ENCODE results near the gene GPR35. TPM values are rescaled to one million over a fixed set of nuclear protein-coding genes. Genes with fewer than 3 reads are reported as not detected.

Gene GPR35
- total RNA-seq, 4 donors from 2014 or later: 91.1 to 244 (median 136) TPM

- no peaks in the 10 kb centered on the region for H3K9me3 ChIP-seq
- H3K36me3 ChIP-seq: peaks cover 0 to 23% (median 4%) of the 10 kb centered on the region in 4 donors
- no peak for DNase-seq
- intact Hi-C loops (cut with DNase I; ENCODE audit: low total_unique reads): no loop called here
- H3K4me1 ChIP-seq: peaks cover 8 to 18% (median 12%) of the 10 kb centered on the region in 4 donors
- no peak overlapping the region for H3K27ac ChIP-seq
- 96% methylated on average over 9 of the region's 9 CpGs; no CpG with 5 or more reads in 1 of the 2 donors for WGBS, 2 donors (ENCODE audit: low coverage in 1 of 2)
- in situ Hi-C loops (cut with MboI; ENCODE audit: low pct_ligation_motif_present in 1 of 4, low pct_unique_long_range_greater_than_20kb in 1 of 4, low sequenced_read_pairs in 3 of 4): no loop called here
- H3K4me3 ChIP-seq: no peak overlapping the region
- TF ChIP-seq POLR2AphosphoS5 (IDR thresholded peaks at IDR 0.05): no peak
- no peak for TF ChIP-seq CTCF (IDR thresholded peaks at IDR 0.05)
- TF ChIP-seq POLR2A (IDR thresholded peaks at IDR 0.05): no peak
- TF ChIP-seq EP300 (IDR thresholded peaks at IDR 0.05; ENCODE audit: low read depth): no peak
- no peaks in the 10 kb centered on the region for H3K27me3 ChIP-seq
Observed at GRCh38 chr2:240578110-240578450, 47.2 kb upstream of the GPR35 start.

DNA sequence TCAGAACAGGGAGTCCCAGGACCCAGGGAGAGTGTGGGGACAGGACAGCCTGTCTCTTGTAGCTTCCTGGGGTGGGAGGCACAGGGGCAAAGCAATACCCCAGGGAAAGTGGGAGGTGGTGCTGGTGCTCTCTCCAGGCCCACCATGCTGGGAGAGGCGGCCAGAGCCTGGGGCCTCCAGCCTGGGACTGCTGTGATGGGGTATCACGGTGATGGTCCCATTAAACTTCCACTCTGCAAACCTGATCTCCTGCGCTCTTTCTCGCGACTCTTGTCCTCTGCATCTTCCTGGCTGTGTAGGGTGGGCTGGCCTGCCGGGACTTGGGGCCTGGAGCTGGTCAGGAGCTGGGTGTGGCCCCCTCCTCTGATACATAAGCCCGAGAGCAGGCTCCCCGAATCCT lies 46.8 kb upstream of the GPR35 start:
- peaks cover 8 to 18% (median 12%) of the 10 kb centered on the region in 4 donors for H3K4me1 ChIP-seq
- in situ Hi-C loops (cut with MboI; ENCODE audit: low pct_ligation_motif_present in 1 of 4, low pct_unique_long_range_greater_than_20kb in 1 of 4, low sequenced_read_pairs in 3 of 4) (no loop called here), intact Hi-C loops (cut with DNase I; ENCODE audit: low total_unique reads) (no loop called here)
- no peak for DNase-seq
- no peaks in the 10 kb centered on the region for H3K27me3 ChIP-seq
- no peak overlapping the region for H3K4me3 ChIP-seq
- 96% methylated on average over 8 of the region's 8 CpGs; no CpG with 5 or more reads in 1 of the 2 donors for WGBS, 2 donors (ENCODE audit: low coverage in 1 of 2)
- no peaks in the 10 kb centered on the region for H3K9me3 ChIP-seq
- no peak for TF ChIP-seq POLR2AphosphoS5 (IDR thresholded peaks at IDR 0.05)
- TF ChIP-seq EP300 (IDR thresholded peaks at IDR 0.05; ENCODE audit: low read depth): no peak
- TF ChIP-seq CTCF (IDR thresholded peaks at IDR 0.05): no peak
- TF ChIP-seq POLR2A (IDR thresholded peaks at IDR 0.05): no peak
- no peak overlapping the region for H3K27ac ChIP-seq
- peaks cover 0 to 23% (median 4%) of the 10 kb centered on the region in 4 donors for H3K36me3 ChIP-seq

- in situ Hi-C loops (cut with MboI; ENCODE audit: low pct_ligation_motif_present in 1 of 4, low pct_unique_long_range_greater_than_20kb in 1 of 4, low sequenced_read_pairs in 3 of 4) (no loop called here), intact Hi-C loops (cut with DNase I; ENCODE audit: low total_unique reads) (no loop called here)
- H3K4me3 ChIP-seq: no peak overlapping the region
- H3K4me1 ChIP-seq: peaks cover 8 to 19% (median 12%) of the 10 kb centered on the region in 4 donors
- no peak for DNase-seq
- H3K9me3 ChIP-seq: no peaks in the 10 kb centered on the region
- H3K36me3 ChIP-seq: peaks cover 0 to 23% (median 4%) of the 10 kb centered on the region in 4 donors
- H3K27me3 ChIP-seq: no peaks in the 10 kb centered on the region
- TF ChIP-seq CTCF (IDR thresholded peaks at IDR 0.05) (no peak), POLR2A (IDR thresholded peaks at IDR 0.05) (no peak), EP300 (IDR thresholded peaks at IDR 0.05; ENCODE audit: low read depth) (no peak), POLR2AphosphoS5 (IDR thresholded peaks at IDR 0.05) (no peak)
- H3K27ac ChIP-seq: peak overlapping the region; percentile 23 to 69 (median 49)
- WGBS, 2 donors (ENCODE audit: low coverage in 1 of 2): 91% methylated on average over 11 of the region's 12 CpGs; no CpG with 5 or more reads in 1 of the 2 donors
Observed at GRCh38 chr2:240579071-240579762, 46.1 kb upstream of the GPR35 start.

- peaks cover 11 to 26% (median 18%) of the 10 kb centered on the region in 4 donors for H3K4me1 ChIP-seq
- in situ Hi-C loops (cut with MboI; ENCODE audit: low pct_ligation_motif_present in 1 of 4, low pct_unique_long_range_greater_than_20kb in 1 of 4, low sequenced_read_pairs in 3 of 4) (no loop called here), intact Hi-C loops (cut with DNase I; ENCODE audit: low total_unique reads) (no loop called here)
- H3K9me3 ChIP-seq: no peaks in the 10 kb centered on the region
- H3K4me3 ChIP-seq: no peak overlapping the region
- H3K36me3 ChIP-seq: peaks cover 0 to 21% (median 4%) of the 10 kb centered on the region in 4 donors
- 20 to 50% methylated on average over 2 to 27 of the region's 27 CpGs for WGBS, 2 donors (ENCODE audit: low coverage in 1 of 2)
- no peaks in the 10 kb centered on the region for H3K27me3 ChIP-seq
- peak in 1 of 3 donors; percentile 39 for TF ChIP-seq POLR2AphosphoS5 (IDR thresholded peaks at IDR 0.05)
- TF ChIP-seq POLR2A (IDR thresholded peaks at IDR 0.05): no peak
- peak; percentile 43 to 61 (median 52) for TF ChIP-seq CTCF (IDR thresholded peaks at IDR 0.05)
- peak overlapping the region; percentile 23 to 69 (median 49) for H3K27ac ChIP-seq
- peak; percentile 84 for DNase-seq
Observed at GRCh38 chr2:240579771-240580614, 45.3 kb upstream of the GPR35 start.
